GM08714 (cell line): Measurements from ENCODE around the gene CDC42BPA.

Experiments
- H3K4me3 ChIP-seq: fragments of 200-500 bp; sonication (Bioruptor generic); 2 replicates; pipeline ENCODE4 v1.5.1; 2014; ENCODE audit warnings: mild to moderate bottlenecking, low read length, inconsistent platforms
- ZNF274 ChIP-seq: IDR thresholded peaks from 2 replicates; pipeline ENCODE4 v1.6.1; 2012; ENCODE audit warnings: mild to moderate bottlenecking, low read depth, low read length

Gene CDC42BPA

GRCh38 chr1:227191607-227192006 is 126.7 kb downstream of the CDC42BPA start:
- H3K4me3 ChIP-seq, result no peak overlapping the region; the same call in 1 of the 2 replicates
- TF ChIP-seq ZNF274, result no peak

DNA sequence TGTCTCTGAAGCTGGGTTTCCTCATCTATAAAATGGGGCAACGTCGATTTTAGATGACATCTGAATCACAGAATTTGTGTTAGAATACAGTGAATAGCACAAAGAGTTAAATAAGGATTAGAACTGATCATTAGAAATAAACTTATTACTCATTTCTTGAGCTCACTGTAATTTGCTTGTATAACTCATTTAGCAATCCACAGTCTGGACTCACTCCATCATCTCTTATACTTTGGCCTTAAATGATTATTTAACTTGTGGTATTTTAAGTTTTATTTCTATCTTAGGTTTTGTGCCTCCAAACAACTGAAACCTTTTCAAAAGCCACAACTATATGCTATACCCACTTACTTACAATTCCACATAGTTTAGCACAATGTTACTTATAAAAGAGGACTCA is 128.0 kb downstream of the CDC42BPA start:
- H3K4me3 ChIP-seq, result no peak overlapping the region
- no peak for TF ChIP-seq ZNF274

DNA sequence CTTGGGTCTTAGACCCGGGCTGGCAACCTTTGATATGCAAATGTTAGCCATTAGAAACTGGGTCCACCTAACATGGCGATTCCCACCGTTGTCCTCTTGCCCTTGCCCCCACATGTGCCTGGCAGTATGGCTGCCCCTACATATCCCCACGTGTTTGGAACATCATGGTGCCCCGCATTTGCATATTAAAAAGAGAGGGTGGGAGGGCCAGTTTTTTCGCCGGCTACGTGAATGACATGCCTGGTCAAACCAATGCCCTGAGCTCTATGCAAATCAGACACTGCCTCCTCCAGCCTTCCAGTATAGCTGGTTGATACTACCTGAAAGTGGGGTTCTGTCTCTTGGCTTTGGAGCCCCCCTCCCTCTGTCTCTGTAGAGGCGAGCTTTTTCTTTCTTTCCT is 133.0 kb downstream of the CDC42BPA start:
- H3K4me3 ChIP-seq, result no peak overlapping the region
- no peak for TF ChIP-seq ZNF274

DNA sequence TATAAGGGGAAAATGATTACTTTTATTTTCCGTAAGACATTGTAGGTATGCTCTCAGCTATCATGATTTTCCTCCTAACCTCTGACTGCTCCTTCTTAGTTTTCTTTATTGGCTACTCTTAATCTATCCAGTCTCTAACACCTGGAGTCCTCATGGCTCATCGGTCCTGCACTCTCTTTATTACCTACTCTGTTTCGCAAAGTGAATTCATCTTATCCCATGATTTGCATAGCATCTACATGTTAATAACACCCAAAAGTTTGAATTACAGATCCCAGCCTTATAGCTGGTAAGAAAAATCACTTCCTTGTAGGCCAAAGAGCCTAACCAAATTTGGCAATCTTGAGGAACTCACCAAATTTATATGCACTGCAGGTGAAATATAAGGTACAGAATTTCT is 136.3 kb downstream of the CDC42BPA start:
- no peak overlapping the region for H3K4me3 ChIP-seq
- no peak for TF ChIP-seq ZNF274

DNA sequence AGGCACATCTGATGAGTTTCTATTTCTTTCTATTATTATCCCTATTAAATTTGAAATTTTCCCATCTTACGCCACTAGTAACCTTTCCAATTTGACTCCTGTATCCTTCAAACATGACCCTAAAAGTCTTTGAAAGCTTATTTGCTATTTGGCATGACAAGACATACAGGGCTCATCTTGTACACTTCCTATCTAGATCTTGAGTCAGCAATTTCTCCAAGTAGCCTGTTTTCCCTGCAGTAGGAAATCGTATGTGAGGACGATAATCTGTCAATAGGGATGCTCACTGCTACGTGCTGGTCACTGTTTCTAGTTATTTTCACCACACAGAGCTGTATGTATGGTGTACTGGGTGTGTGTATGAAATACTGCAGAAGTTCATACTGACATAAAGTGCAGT is 142.7 kb downstream of the CDC42BPA start:
- TF ChIP-seq ZNF274, result no peak
- no peak overlapping the region for H3K4me3 ChIP-seq

- H3K4me3 ChIP-seq, result no peak overlapping the region
Measured at GRCh38 chr1:227174164-227174563, 144.1 kb downstream of the CDC42BPA start.

DNA sequence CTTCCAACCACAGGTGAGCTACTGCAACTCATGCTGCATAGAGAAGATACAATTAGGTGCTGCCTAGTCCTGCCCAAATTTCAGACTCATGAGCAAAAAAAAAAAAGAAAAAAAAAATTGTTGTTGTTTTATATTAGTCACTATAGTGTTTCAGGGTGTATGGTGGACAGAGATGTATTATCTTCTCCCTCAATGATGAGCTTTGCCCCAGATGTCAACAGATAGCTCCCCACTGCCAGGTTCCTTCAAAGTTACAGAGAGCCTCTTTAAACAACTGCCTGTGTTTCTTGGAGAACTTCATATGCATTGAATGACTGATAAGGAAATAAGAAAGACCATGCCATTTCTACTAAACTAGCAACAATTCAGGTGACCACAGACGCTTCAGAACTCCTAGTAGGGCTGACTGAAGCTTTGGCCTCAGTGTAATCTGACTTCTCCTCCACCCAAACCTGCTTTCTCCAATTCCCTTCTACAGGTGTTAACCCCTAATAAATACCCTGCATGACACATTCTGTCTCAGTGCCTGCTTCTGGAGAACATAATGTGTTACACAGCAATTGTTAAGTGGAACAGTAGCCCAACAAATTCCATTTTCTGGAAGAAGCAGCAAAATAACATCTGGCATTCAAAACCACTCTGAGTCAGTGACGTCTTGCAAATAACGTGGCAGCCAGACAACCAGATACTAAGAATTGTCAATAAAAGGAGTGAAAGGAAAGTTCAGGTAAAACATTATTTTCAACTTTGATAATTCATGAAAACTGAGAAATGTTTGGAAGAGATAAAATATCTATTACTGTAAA is 147.7 kb downstream of the CDC42BPA start:
- no peak overlapping the region for H3K4me3 ChIP-seq
- TF ChIP-seq ZNF274, result no peak

More at GRCh38 chr1:227174164-227174563, 144.1 kb downstream of the CDC42BPA start:
- no peak for TF ChIP-seq ZNF274

GRCh38 chr1:227169343-227169742 is 148.9 kb downstream of the CDC42BPA start:
- H3K4me3 ChIP-seq, result no peak overlapping the region

DNA sequence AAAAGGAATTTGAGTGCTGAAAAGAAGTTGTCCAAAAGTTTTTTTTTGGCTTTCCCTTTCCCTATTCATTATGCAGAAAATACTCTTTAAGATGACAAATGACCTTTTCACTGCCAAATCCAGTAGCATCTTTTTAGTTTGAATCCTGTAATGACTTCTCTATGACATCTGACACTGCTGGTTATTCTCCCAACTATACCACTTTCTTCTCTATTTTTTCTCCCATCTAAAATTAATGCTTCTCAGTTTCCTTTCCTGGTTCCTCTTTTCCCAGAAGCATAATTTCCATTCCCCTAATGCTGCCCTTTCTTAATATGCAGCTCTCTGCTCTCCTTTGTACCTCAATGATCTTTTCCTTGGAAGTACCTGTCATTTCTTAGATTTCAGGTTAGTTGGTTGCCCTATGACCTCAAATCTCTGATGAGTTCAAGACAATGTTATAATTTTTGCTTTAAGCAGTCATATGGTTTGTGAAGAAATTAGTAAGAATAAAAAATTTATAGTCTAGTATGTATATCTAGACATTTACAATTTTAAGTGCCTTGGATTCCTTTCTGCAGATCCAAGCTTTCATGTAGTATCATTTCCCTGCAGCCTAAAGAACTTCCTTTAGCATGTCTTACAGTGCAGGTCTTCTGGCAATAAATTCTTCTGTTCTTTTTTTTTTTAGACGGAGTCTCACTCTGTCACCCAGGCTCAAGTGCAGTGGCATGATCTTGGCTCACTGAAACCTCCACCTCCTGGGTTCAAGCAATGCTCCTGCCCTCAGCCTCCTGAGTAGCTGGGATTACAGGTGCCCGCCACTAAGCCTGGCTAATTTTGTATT is 150.8 kb downstream of the CDC42BPA start:
- no peak overlapping the region for H3K4me3 ChIP-seq
- TF ChIP-seq ZNF274, result no peak

More at GRCh38 chr1:227169343-227169742, 148.9 kb downstream of the CDC42BPA start:
- TF ChIP-seq ZNF274, result no peak

DNA sequence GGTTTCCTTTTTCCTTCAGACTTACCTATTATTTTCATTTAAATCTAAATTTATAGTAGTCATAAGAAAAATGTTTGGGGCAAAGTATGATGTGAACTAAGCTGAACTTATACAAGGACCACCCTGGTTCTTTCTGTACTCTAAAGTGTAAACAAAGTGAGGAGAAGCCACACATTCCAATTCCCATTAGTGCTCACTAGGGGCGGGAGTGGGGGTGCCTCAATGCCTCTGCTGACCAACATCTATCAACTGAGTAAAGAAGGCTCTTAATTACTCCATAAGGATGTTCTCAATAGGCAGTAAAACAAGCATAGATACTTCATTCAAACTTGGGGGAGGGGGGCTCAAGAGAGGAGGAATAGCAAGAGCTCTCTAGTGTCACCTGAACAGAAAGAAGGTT is 151.7 kb downstream of the CDC42BPA start:
- TF ChIP-seq ZNF274, result no peak
- H3K4me3 ChIP-seq, result no peak overlapping the region

DNA sequence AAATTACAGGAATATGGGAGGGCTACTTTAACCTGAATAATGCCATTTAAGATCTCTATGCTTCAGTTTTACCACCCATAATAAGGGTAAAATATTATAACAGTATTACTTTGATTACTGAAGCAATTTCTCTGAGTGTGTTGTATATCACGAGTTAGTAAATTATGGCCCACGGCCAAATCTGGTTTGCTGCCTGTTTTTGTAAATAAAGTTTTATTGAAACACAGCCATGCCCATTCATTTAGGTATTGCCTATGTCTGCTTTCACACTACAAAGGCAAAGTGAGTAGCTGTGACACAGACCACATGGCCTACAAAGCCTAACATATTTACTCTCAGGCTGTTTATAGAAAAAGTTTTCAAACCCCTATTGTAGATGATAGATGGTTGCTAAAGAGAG is 156.8 kb downstream of the CDC42BPA start:
- H3K4me3 ChIP-seq, result no peak overlapping the region
- TF ChIP-seq ZNF274, result no peak

GRCh38 chr1:227156520-227156919 is 161.8 kb downstream of the CDC42BPA start:
- H3K4me3 ChIP-seq, result no peak overlapping the region
- TF ChIP-seq ZNF274, result no peak

DNA sequence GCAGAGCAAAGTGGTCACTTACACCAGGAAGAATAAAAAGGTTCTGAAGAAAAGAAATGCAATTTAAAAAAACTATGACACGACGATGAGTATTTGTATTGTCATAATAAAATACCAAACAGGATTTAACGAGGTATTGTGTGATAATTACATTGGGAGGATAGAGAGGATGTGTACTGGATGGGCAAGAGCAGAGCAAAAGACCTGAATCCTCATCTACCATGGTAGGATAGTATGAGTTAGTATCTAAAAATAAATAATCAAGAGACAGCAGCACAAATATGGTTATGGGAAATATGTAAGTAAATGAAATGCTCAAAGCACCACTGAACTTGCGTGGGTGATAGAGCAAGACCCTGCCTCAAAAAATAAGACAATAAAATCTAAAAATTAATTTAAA is 162.6 kb downstream of the CDC42BPA start:
- TF ChIP-seq ZNF274, result no peak
- H3K4me3 ChIP-seq, result no peak overlapping the region

DNA sequence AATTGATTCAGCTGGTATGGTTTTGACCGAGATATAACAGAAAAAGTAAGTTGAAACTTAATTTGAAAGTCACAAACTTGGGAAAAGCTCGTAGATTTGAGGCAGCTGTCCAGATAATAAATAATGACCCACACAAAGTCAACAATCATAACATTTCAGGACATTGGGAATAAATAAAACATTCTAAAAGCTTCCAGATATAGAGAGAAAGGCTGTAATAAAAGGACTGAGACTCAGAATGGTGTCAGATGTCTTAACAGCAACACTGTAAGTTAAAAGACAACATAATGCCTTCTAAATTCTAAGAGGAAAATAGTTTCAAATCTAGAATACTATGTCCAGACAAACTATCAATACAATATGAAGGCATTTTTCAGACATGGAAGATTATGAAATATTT is 163.3 kb downstream of the CDC42BPA start:
- no peak overlapping the region for H3K4me3 ChIP-seq
- no peak for TF ChIP-seq ZNF274

DNA sequence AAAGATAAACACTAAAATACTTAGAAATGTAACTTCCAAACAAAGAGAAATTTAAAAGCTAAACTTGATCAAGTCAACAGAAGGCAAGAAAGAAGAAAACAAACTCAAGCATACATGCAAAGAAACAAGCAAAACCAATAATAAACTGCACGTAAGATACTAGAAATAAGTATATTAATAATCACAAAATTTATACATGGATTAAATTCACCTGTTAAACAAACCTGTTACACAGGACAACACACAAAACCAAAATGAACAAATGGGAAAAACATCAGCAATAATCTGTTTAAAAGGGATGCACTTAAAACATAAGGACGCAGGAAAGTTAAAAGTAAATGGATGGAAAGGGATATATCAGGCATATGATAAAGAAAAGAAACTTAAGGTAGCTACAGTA is 165.8 kb downstream of the CDC42BPA start:
- H3K4me3 ChIP-seq, result no peak overlapping the region
- TF ChIP-seq ZNF274, result no peak
